ENCODE results near the gene KANK2. TPM values are rescaled to one million over a fixed set of nuclear protein-coding genes. Genes with fewer than 3 reads are reported as not detected.

The KANK2 gene
- total and polyA plus RNA-seq, 2 of the 8 experiments (the other 6 are each of a cell fraction or from before 2014, with no cell fraction given): 25.2 to 42.3 TPM

GRCh38 chr19:11239377-11240000 lies 42.1 kb upstream of the KANK2 start, which contains the start of gene ANGPTL8:
Gene ANGPTL8, plus strand, starts transcription at chr19:11239619. Its CDS starts 19 bp downstream, at chr19:11239638.
- DNase-seq (ENCODE audit: low read depth in 1 of 2, low spot score in 2 of 2) (no peak), FAIRE-seq (no peak)
- no peak within 1 kb of the TSS for H3K9ac ChIP-seq (replicated peaks in 1 of 4; ENCODE audit: extremely low read depth in 1 of 4, low read depth in 3 of 4, low read length in 3 of 4)
- no peak within 1 kb of the TSS for H3K27ac ChIP-seq (ENCODE audit: low read depth, low read length)
- WGBS, 2 experiments (ENCODE audit: extremely low coverage in 1 of 2, insufficient coverage in 1 of 2, insufficient read length in 1 of 2, insufficient replicate concordance in 2 of 2, low coverage in 1 of 2, low lambda C conversion rate in 2 of 2, missing lambda C conversion rate in 1 of 2): 92% methylated on average over 23 of the region's 23 CpGs; no CpG with 5 or more reads in 1 of the 2 experiments
- H3K23ac ChIP-seq (ENCODE audit: insufficient read length): no peak within 1 kb of the TSS
- H4K8ac ChIP-seq (ENCODE audit: extremely low read depth, insufficient read depth, low read length): peak within 1 kb of the TSS; percentile 0; the same call in 1 of the 2 replicates
- peaks cover 3 to 5% (median 4%) of the 10 kb centered on the region in 4 experiments; a peak in 4 of 7 replicates for H3K4me1 ChIP-seq (replicated peaks in 1 of 4; ENCODE audit: control insufficient read depth in 3 of 4, insufficient read depth in 4 of 4, low read length in 3 of 4)
- no peaks in the 10 kb centered on the region for H3K9me3 ChIP-seq (ENCODE audit: insufficient read depth in 2 of 2, low read depth in 1 of 2, low read length in 1 of 2)
- no peak within 1 kb of the TSS for H2AK5ac ChIP-seq (ENCODE audit: low read depth, low read length)
- ChIA-PET POLR2A (ENCODE audit: partially characterized antibody) (no interaction called here), CTCF (ENCODE audit: partially characterized antibody) (interaction anchor here (0.5 to 1.2 kb wide), 5 partner anchors 12 to 349 kb away, joined by 3 to 4 read pairs (median 3); no protein-coding TSS in a partner anchor)
- H2BK20ac ChIP-seq (ENCODE audit: low read length): no peak within 1 kb of the TSS
- no peak within 1 kb of the TSS for H3K14ac ChIP-seq (ENCODE audit: insufficient read length)
- no peaks in the 10 kb centered on the region for H3K79me2 ChIP-seq (ENCODE audit: control insufficient read depth in 1 of 2, insufficient read depth in 2 of 2, low read length in 2 of 2)
- H2BK120ac ChIP-seq (replicated peaks; ENCODE audit: low read depth, low read length): no peak within 1 kb of the TSS
- no peak within 1 kb of the TSS for H4K91ac ChIP-seq (replicated peaks; ENCODE audit: insufficient read length, low read length)
- no peak within 1 kb of the TSS for H3K18ac ChIP-seq (ENCODE audit: extremely low read depth, low read length)
- no peak within 1 kb of the TSS for H3K4ac ChIP-seq (replicated peaks; ENCODE audit: insufficient read length, low read depth, low read length)
- H3K56ac ChIP-seq (replicated peaks; ENCODE audit: insufficient read length, low read depth, low read length): no peak within 1 kb of the TSS
- H4K5ac ChIP-seq (ENCODE audit: insufficient read length, low read depth, low read length): no peak within 1 kb of the TSS
- peaks cover 0 to 6% of the 10 kb centered on the region in 2 experiments for H4K20me1 ChIP-seq (replicated peaks in 1 of 2; ENCODE audit: control insufficient read depth in 1 of 2, insufficient read depth in 2 of 2, low read length in 2 of 2)
- no peaks in the 10 kb centered on the region for H3K27me3 ChIP-seq (replicated peaks in 1 of 4; ENCODE audit: control insufficient read depth in 3 of 4, extremely low read depth in 1 of 4, insufficient read depth in 3 of 4, low read length in 3 of 4)
- no peak within 1 kb of the TSS for H2AFZ ChIP-seq (ENCODE audit: low read length)
- H3K36me3 ChIP-seq (ENCODE audit: control insufficient read depth in 2 of 4, insufficient read depth in 4 of 4, low read length in 3 of 4): peaks cover 0 to 10% (median 1%) of the 10 kb centered on the region in 4 experiments; a peak in 4 of 8 replicates
- H3K4me3 ChIP-seq (ENCODE audit: extremely low read depth in 1 of 4, insufficient read depth in 2 of 4, low read depth in 3 of 4, low read length in 4 of 4): no peak within 1 kb of the TSS
- no peaks in the 10 kb centered on the region for H3K23me2 ChIP-seq (ENCODE audit: low read depth, low read length)
- H3K79me1 ChIP-seq (ENCODE audit: low read depth, low read length): no peaks in the 10 kb centered on the region
- H2BK5ac ChIP-seq (ENCODE audit: low read depth, low read length): no peak within 1 kb of the TSS; the same call in 1 of the 2 replicates
- H2BK12ac ChIP-seq (ENCODE audit: low read depth, low read length): no peak within 1 kb of the TSS
- H2BK15ac ChIP-seq (ENCODE audit: low read length): no peak within 1 kb of the TSS
- no peak within 1 kb of the TSS for H3K4me2 ChIP-seq (ENCODE audit: insufficient read depth in 1 of 2, low read depth in 2 of 2, low read length in 2 of 2)
- TF ChIP-seq POU5F1 (IDR thresholded peaks at IDR 0.05; ENCODE audit: low read depth, low read length) (no peak), BCL11A (IDR thresholded peaks at IDR 0.05; ENCODE audit: low read depth in 2 of 2, low read length in 2 of 2) (no peak), RFX5 (IDR thresholded peaks at IDR 0.05; ENCODE audit: borderline replicate concordance, low read depth, low read length) (no peak), FOSL1 (IDR thresholded peaks at IDR 0.05; ENCODE audit: insufficient read depth, low read depth, low read length) (no peak), SRF (IDR thresholded peaks at IDR 0.05; ENCODE audit: low read depth, low read length) (no peak), SP4 (IDR thresholded peaks at IDR 0.05; ENCODE audit: low read length) (no peak), POLR2AphosphoS5 (IDR thresholded peaks at IDR 0.05; ENCODE audit: low read depth, low read length) (no peak), SIN3A (conservative IDR thresholded peaks at IDR 0.05 in 1 of 2, IDR thresholded peaks at IDR 0.05 in 1 of 2; ENCODE audit: low read depth in 1 of 2, low read length in 2 of 2) (no peak), RBBP5 (IDR thresholded peaks at IDR 0.05; ENCODE audit: borderline replicate concordance, low read depth, low read length) (no peak), SIX5 (IDR thresholded peaks at IDR 0.05; ENCODE audit: low read depth, low read length) (no peak), SP1 (IDR thresholded peaks at IDR 0.05; ENCODE audit: low read depth, low read length) (no peak), PHF8 (conservative IDR thresholded peaks at IDR 0.05; ENCODE audit: low read depth, low read length) (no peak)
- TF ChIP-seq, protein P1, sequence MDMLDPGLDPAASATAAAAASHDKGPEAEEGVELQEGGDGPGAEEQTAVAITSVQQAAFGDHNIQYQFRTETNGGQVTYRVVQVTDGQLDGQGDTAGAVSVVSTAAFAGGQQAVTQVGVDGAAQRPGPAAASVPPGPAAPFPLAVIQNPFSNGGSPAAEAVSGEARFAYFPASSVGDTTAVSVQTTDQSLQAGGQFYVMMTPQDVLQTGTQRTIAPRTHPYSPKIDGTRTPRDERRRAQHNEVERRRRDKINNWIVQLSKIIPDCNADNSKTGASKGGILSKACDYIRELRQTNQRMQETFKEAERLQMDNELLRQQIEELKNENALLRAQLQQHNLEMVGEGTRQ (IDR thresholded peaks at IDR 0.05; ENCODE audit: low read length): no peak

All from H1 (cell line).